ENCODE data around the gene ABLIM2. TPM values are rescaled to one million over a fixed set of nuclear protein-coding genes. Genes with fewer than 3 reads are reported as not detected.

ABLIM2 gene
- total RNA-seq, 4 donors from 2014 or later: 9.2 to 24.0 (median 12.3) TPM

- intact Hi-C loops (cut with DNase I): no loop called here
- Histone ChIP-seq H3K4me1 (peaks cover 34 to 60% of the 10 kb centered on the region in 2 donors), H3K9me3 (no peaks in the 10 kb centered on the region), H3K27me3 (no peaks in the 10 kb centered on the region), H3K27ac (peak overlapping the region; percentile 65 to 91 (median 76)), H3K4me3 (replicated peaks in 1 of 3) (peak overlapping the region in 1 of 3 donors; percentile 33), H3K36me3 (no peaks in the 10 kb centered on the region)
- peak in 1 of 2 donors; percentile 16 for TF ChIP-seq POLR2A (IDR thresholded peaks at IDR 0.05)
- TF ChIP-seq CTCF (IDR thresholded peaks at IDR 0.05): no peak
- WGBS, 2 donors: 77 to 79% methylated on average over 20 to 30 of the region's 30 CpGs
- DNase-seq: peak; percentile 47 to 60
Measured at GRCh38 chr4:8200302-8200975, 41.8 kb upstream of the ABLIM2 start.

DNA sequence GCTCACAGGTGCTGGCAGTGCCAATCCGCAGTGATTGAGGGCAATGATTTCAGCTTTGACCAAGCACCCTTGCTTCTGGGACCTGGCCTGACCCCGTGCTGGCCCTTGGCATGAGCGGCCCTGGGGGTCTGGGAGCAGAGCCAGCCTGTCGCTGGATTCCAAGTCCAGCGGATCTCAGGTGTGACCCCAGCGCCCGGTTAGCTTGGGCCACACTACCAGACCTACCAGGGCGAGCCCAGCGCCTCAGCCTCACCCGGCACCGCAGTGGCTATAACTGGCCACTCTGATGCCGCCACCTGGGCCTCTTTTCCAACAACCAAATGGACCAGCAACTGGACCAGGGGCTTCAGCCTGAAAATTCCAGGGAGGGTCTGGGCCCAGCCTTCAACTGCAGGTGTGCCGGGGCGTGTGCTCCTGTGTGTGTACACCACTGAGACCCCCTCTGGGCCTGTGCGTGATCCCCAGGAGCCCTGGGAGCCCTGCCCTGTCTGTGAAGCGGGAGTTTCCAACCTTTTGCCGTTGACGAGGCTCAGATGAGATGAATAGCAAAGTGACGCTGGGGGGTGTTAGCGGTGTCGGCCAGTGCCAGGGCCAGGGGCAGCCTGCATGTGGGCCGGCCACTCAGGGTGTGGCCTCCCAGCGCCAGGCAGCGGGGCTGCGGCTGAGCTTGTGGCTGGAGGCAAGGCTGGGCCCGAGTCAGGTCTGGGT lies 41.1 kb upstream of the ABLIM2 start:
- whole genome bisulfite sequencing, 2 donors: 44 to 48% methylated on average over 10 to 17 of the region's 26 CpGs
- Histone ChIP-seq H3K9me3 (no peaks in the 10 kb centered on the region), H3K27ac (peak overlapping the region; percentile 65 to 91 (median 76)), H3K4me3 (replicated peaks in 1 of 3) (peak overlapping the region; percentile 1 to 33 (median 3)), H3K27me3 (no peaks in the 10 kb centered on the region), H3K36me3 (no peaks in the 10 kb centered on the region), H3K4me1 (peaks cover 34 to 56% of the 10 kb centered on the region in 2 donors)
- peak; percentile 84 for DNase-seq
- TF ChIP-seq CTCF (IDR thresholded peaks at IDR 0.05): no peak
- no peak for TF ChIP-seq POLR2A (IDR thresholded peaks at IDR 0.05)
- intact Hi-C loops (cut with DNase I): no loop called here

DNA sequence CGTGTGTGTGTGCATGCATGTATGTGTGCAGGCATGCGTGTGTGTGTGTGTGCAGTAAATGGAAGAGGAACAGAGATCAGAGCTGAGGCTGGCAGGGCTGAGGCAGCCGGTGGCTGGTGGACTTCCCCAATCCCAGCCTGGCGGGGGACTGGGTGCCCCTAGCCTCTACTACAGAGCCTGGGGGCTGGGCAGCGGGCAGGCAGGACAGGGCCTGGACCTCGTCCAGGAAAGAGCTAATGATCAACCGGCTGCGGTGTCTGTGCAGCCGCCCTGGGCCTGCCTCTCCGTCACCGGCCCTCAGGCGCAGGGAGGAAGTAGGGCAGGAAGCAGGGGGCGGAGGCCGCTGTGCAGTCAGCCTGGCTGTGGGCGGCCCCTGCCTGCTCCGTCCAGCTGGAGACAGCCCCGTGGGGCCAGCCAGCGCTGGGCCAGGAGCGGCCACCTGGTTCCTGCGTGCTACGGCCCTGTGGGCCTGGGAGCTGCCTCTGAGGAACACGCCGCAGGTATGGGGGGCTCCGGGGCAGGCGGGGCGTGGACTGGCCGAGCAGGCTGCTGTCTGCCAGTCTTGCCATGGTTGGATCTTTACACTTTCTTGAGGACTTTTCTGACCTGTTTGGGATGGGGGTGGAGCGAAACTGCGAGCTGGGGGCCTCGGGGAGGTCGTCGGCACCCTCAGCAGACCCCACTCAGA lies 40.4 kb upstream of the ABLIM2 start, which contains the start of gene SH3TC1:
TSS of gene SH3TC1 (plus strand) at position 385 of the 688 bp plus-strand sequence. CDS start 5,905 bp downstream, outside the sequence.
- intact Hi-C loops (cut with DNase I): no loop called here
- peak in 1 of 2 donors; percentile 70 for TF ChIP-seq POLR2A (IDR thresholded peaks at IDR 0.05)
- no peak for TF ChIP-seq CTCF (IDR thresholded peaks at IDR 0.05)
- Histone ChIP-seq H3K4me3 (replicated peaks in 1 of 3) (peak within 1 kb of the TSS; percentile 1 to 33 (median 3)), H3K36me3 (no peaks in the 10 kb centered on the region), H3K27me3 (no peaks in the 10 kb centered on the region), H3K27ac (peak within 1 kb of the TSS; percentile 65 to 91 (median 76)), H3K9me3 (no peaks in the 10 kb centered on the region), H3K4me1 (peaks cover 40 to 61% of the 10 kb centered on the region in 2 donors)
- DNase-seq: peak; percentile 94 to 95
- 15 to 24% methylated on average over 10 to 12 of the region's 32 CpGs for WGBS, 2 donors

- Histone ChIP-seq H3K9me3 (no peaks in the 10 kb centered on the region), H3K36me3 (no peaks in the 10 kb centered on the region), H3K4me1 (peaks cover 41 to 63% of the 10 kb centered on the region in 2 donors), H3K27ac (peak overlapping the region in 2 of 3 donors; percentile 76 to 91), H3K4me3 (replicated peaks in 1 of 3) (no peak overlapping the region), H3K27me3 (no peaks in the 10 kb centered on the region)
- 72 to 75% methylated on average over 15 to 17 of the region's 17 CpGs for WGBS, 2 donors
- peak; percentile 39 to 42 for DNase-seq
- intact Hi-C loops (cut with DNase I): no loop called here
- TF ChIP-seq POLR2A (IDR thresholded peaks at IDR 0.05): no peak
- TF ChIP-seq CTCF (IDR thresholded peaks at IDR 0.05): no peak
Measured at GRCh38 chr4:8198206-8198905, 39.7 kb upstream of the ABLIM2 start.
